ENCODE results near the gene ARHGEF4. TPM values are rescaled to one million over a fixed set of nuclear protein-coding genes. Genes with fewer than 3 reads are reported as not detected.
"Not testable (repeated sequence)": the region's sequence is repeated elsewhere in the genome, so short reads cannot be mapped to it uniquely, and the experiment has no call there.

ARHGEF4 gene
- total RNA-seq, 1 donor from 2014 or later: 0.40 TPM

DNA sequence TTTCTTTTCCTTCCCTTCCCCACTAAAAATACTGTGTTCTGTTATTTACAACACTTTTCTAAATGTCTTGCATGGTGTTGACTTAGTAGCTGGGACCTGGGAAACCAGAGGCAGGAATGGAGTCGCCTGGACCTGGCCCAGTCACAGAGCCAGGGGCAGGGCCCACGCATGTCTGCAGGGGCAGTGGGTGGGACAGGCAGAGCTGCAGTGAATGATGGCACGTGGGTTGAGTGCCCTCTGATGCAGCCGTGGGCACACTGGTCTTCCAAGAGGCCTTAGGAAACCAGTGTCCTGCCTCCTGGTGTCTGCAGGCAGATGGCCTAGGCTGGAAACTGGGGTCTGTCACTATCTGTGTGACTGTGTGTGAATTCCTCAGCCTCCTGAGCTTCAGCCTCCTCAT lies 46.8 kb downstream of the ARHGEF4 start:
- DNase-seq (ENCODE audit: low read depth): no peak

DNA sequence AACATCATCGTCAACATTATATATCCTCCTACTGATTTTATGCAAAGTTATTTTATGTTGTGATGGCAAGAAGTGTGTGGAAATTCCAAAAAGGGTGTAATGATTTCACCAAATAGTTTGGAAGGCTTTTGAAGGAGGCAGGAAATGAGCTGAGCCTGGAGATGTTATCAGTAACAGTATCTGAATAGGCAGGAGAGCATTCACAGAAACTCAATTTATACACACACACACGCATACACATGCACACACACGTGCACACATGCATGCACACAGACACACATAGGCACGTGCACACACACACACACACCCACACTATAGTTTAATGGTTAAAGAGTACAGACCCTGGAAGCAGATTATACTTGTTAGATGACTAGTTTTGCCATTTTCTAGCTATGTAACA lies 47.3 kb downstream of the ARHGEF4 start:
- DNase-seq (ENCODE audit: low read depth): no peak

DNA sequence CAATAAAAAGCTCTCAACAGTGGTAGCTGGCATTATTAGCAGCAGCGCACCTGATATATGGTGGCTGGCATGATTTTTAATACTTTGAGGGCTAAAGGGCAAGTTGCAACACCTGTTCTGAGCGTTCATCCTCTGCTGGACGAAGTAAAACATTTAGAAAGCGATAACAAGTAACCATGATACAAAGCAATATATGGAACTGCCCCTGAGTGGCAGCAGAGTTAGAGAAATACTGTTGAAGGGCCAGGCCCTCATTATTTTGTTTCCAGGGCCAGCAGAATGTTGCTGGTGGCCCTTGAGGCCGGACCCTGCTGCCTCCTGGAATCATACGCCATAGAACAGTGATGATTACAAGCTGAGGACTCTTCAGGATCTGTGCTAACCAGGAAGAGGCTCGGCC lies 47.8 kb downstream of the ARHGEF4 start:
- DNase-seq (ENCODE audit: low read depth): no peak

DNA sequence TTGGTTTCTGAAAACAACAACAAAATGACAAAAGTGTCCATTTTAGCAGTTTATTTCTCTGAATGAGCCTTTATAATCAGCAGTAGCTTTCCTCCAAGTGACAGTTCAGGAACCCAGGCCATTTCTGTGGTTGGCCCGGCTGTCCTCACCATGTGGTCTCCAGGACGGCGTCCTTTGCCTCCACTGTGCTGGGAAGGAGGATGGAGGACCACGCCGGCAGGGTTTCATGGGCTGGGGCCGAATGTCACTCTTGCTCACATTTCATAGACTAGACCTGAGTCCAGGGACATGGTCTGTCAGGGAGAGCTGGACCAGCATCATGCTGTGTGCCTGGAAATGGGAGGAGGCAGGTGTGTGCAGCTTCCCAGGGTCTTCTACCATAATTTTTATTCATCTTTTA lies 50.9 kb downstream of the ARHGEF4 start:
- DNase-seq (ENCODE audit: low read depth): no peak

DNA sequence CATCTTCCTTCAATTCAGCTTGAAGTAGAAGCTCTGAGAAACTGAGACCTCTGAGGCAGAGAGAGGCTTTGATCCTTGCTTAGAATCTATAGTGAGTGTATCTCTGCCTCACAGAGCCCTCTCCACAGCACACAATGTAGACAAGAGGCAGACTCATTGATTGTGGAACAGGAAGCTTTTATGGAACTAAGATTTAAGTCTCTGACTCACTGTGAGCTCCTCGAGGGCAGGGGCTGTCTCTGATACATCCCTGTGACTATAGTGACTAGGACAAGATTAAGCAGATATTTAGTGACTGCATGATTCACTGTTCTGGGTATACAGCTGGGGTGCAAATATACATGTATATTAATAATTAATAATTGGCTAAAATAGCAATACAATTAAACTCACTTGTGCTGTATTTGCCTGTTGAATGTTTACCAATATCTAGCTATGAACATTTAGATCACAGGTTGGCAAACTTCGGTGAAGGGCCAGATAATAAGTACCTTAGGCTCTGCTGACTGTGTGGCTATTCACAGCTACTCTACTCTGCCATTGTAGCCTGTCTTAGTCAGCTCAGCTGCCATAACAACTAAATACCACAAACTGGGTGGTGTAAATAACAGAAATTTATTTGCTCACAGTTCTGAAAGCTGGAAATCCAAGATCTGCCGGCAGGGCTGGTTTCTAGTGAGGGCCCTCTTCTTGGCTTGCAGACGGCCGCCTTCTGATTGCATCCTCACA lies 54.4 kb downstream of the ARHGEF4 start:
- no peak for DNase-seq (ENCODE audit: low read depth)

DNA sequence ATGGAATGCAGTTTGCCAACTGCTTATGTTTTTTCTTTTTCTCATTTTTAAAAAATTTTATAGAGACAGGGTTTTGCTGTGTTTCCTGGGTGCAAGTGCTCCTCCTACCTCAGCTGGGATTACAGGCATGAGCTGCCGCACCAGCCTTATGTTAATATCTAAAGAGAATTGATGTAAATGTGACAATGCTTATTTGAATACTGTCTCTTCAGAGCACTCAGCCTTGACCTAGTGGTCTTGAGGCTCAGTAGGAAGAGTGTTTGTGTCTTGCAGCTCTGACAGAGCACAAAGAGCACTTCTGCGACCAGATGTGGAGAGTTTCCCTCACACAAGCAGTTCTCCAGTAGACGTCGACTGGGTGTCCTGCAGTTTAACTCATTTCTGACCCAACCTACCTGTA lies 55.3 kb downstream of the ARHGEF4 start:
- no peak for DNase-seq (ENCODE audit: low read depth)

DNA sequence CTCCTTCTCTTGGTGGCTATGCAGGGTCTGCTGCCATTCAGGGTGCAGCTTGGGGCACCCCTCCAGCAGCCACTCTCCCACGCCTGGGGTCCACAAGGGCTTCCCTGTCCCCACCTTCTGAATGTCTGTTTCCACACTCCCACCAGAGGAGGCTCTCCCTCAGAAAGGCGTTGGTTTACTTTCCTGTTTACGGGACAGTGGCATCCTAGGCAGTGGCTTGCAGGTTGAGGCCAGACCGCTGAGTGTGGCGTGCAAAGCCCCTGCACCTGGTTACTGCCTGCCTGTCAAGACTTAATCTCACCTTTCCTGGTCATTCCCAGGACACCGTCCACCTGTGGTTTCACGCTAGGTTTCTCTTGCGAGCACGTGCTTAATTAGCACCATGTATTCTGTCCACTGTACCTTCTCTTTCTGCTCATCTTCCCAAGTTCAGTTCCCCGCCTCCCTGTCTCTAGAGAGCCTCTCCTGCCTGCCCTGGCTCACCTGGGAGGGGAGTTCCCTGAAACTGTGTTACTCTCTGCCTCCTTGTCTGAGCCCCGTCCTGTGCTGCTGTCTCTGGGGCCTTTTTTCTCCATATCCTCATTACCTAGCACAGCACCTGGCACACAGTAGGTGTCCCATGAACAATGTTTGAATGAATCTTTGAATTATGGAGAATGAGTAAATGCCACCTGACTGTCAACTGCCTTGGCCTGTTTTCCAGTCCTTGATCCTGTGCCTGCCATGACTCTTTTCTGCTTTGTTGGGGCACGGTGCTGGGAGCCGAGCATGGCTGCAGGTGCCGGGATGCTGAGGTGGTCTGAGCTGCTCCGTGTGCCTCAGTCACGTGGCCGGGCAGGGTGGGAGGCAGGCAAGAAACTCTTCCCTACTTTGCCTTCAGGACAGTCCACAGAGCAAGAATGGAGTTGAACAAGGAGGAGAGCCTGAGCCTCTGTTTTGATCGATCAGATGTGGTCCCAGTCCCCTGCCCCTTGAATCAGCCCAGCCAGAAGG lies 56.4 kb downstream of the ARHGEF4 start:
- no peak for DNase-seq (ENCODE audit: low read depth)

DNA sequence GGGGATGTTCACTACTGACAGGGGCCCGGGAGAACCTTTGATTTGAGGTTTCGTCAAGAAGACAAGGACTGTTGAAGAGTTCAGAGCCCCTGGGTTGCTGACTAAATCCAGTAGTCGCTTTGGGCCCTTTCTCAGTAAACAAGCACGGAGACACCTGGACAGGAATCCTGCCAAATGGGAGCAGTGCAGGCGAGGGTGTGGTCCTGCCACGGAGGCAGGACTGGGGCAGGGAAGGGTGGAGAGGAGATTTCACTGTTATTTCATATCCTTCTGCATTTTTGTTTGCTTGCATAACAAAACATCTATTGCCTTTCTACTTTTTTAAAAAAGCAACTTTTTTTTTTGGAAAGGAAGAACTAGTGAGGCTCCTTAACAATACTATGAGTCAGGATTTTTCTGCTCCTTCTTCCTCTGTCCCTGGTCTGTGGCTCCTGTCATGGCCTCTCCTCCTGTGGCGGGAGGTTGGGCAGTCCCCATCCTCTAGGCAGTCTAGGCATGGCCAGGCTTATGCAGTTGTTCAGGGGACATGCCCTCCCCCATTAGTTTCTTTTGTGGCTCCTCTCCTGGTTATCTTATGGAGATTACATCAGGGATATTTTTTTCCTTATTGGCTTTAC lies 57.7 kb downstream of the ARHGEF4 start:
- no peak for DNase-seq (ENCODE audit: low read depth)

DNA sequence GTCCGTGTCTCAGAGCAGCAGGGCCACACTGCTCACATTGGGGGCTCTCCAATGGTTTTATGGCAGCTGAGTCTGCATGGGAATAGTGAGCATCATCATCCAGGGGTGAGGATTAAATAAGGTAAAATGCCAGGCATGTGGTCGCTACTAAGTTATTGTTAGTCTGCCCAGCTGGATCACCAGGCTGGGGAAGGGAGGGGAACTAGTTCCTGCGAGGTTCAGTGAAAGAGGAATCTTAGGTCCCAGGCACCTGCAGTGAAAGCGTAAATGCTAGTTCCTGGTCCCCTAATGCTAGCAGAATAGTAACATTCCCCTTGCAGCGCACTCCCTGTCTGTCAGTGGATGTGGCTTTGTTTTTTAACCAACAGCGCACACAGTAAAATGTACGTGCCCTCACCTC lies 60.1 kb downstream of the ARHGEF4 start:
- DNase-seq (ENCODE audit: low read depth): no peak

DNA sequence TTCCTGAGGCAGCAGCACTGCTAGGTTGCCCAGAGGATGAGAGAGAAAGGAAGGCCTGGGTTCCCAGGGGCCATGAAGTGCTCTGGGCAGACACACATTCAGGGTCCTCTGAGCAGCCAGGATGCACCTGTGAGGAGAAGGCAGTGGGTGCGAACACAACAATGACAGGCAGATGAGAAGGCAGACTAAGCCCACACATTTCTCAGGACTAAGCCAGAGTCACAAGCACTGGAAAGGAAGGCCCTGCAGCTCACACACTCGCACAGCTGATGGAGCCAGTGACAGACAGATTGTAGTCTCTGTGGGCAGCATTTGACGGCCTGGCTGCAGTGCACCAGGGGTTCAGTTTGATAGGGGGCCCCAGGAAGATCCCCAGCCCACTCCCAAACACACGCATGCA lies 61.8 kb downstream of the ARHGEF4 start:
- no peak for DNase-seq (ENCODE audit: low read depth)

DNA sequence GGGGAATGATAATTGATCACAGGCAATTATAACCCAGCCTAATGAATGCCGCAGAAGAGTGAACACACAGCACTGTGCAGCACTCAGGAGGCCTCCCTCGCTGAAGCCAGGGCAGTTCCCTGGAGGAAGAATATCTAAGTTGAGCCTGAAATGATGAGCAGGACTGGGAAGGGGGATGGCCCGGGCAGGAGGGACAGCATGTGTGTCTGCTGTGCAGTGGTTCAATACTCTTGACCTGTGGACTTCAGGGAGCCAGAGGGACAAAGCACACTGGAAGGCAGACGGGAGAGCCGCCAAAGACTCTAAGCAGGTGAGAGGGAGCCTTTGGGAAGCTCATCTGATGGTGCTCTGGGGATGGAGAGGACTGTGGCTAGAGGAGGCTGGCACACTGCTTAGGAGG lies 62.6 kb downstream of the ARHGEF4 start:
- DNase-seq (ENCODE audit: low read depth): no peak

DNA sequence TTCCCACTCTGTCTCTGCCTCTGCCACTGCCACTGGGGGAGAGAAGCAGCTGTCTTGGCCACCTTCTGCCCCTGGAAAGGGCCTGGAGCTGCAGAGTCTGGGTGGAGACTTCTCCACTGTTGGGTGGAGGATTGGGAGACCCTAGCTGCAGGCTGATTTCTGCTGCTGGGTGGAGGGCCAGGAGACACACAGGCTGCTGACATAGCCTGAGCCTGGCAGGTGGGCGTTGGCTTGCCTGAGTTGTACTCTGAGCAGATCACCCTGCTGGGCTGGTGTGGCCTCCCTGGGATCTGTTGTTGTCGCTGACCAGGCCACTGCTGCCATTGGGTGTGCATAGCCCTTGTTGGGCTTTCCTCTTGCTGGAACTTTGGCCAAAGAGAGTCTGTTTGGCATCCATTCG lies 64.3 kb downstream of the ARHGEF4 start:
- DNase-seq (ENCODE audit: low read depth): no peak

DNA sequence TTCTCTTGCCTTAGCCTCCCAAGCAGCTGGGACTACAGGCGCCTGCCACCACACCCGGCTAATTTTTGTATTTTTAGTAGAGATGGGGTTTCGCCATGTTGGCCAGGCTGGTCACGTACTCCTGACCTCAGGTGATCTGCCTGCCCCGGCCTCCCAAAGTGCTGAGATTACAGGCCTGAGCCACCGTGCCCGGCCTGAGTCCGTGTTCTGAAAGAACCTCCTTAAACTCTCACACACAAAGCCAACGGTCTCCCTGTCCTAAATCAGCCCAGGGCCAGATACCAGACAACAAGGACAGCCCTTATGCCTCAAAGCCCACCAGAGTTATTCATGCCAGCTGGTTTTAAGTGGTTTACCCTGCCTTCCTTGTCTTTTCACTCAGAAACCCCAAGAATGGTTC lies 64.9 kb downstream of the ARHGEF4 start:
- not testable (repeated sequence) for DNase-seq (ENCODE audit: low read depth)

DNA sequence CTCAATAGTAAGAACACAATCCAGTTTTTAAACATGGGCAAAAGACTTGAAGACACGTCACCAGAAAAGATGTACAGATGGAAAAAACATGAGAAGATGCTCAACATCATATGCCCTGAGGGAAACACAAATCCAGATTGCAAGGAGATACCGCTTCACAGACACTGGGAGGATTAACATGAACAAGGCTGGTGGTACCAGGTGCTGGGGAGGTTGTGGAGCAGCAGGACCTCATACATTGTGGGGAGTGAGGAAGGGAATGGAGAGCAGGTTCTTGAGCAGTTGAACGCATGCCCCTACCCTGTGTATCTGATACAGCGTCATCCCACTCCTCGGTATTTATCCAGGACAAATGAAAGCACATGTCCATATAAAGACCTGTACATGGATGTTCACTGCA lies 72.1 kb downstream of the ARHGEF4 start:
- no peak for DNase-seq (ENCODE audit: low read depth)

DNA sequence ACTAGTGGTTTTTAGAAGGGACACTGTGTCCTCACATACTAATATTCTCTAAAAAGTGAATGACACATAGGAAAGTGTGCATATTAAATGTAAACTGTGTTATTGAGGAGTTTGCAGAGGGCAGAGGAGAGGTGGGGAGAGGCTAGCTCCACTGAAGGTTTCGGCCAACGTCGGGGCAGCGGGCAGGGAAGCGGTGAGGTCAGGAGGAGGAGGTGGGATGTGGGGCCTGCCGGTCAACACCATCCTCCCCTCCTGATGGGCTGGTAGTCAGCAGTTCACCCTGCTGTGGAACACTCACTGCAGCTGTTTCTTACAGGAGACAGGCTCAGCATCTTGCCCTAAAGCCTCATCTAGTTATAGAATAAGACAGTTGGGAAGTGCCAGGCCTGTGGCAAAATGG lies 74.2 kb downstream of the ARHGEF4 start:
- no peak for DNase-seq (ENCODE audit: low read depth)

DNA sequence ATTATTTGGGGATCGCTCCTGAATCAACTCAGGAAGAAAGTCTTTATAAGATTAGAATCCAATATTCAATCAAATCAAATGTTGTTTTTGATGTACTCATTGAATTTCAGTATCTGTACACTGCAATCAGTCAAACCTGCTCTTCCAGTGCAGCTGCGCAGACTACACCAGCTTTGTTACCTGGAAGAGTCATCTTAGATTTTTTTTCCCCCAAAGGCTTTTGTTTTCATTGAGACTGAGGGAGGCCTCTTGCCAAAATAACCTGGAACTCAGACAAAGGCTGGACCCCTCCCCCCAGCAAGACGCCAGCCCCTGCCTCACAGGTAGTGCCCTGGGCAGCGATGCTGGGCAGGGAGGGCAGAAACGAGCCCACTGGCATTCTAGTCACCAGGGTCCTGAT lies 74.8 kb downstream of the ARHGEF4 start:
- DNase-seq (ENCODE audit: low read depth): no peak

DNA sequence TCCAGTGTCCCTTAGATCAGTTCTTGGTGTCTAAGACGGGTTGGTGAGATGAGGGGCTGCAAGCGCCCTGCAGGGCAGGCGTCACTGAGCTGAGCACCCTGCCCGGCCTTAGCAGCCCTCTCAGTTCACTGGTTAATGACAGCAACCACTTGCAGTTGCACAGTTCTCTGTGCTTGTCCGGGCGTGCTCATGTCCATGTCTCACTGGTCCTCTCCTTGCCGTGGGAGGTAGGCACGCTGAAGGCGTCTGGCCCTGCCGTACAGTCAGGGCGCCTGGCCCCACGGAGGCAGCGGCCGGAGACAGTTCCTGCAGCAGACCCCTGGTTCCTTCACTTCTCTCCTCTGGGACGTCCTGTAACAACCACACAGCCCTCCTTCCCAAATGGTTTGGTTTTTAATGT lies 75.3 kb downstream of the ARHGEF4 start:
- no peak for DNase-seq (ENCODE audit: low read depth)

DNA sequence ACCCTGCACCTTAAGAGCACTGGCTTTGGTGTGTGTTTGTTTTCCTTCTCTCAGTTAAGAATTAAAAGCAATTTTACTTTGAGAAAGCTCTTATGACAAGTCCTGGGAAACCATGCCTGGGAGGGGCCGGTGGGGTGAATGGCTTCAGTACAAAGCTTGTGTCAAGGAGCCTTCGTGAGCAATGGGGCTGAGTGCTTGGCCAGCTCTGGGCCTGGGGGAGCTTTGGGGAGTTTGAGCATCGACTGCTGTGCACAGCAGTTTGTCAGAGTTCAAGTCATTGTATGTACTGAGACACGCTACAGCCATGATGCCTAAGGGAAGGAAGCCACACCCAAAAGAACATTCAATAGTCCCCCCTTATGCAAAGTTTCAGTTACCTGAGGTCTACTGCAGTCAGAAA lies 75.8 kb downstream of the ARHGEF4 start:
- no peak for DNase-seq (ENCODE audit: low read depth)

DNA sequence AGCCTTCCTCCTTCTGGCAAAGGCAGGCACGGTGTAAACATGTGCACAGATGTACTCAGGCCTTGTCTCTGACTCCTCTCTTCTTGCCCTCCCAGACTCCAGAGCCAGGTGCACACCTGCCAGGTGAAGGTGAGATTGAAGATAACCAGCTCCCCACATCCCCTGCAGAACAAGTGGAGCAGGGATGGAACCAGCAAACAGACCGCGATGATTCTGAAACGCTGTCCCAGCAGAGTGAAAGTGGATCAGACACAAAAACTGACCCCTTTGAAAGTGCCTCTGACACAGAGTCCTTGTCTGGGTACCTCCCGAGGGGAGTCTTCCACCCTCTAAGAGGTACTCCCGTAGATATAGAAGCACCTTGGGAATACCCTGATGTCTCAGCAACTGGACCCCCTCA lies 77.2 kb downstream of the ARHGEF4 start:
- no peak for DNase-seq (ENCODE audit: low read depth)

DNA sequence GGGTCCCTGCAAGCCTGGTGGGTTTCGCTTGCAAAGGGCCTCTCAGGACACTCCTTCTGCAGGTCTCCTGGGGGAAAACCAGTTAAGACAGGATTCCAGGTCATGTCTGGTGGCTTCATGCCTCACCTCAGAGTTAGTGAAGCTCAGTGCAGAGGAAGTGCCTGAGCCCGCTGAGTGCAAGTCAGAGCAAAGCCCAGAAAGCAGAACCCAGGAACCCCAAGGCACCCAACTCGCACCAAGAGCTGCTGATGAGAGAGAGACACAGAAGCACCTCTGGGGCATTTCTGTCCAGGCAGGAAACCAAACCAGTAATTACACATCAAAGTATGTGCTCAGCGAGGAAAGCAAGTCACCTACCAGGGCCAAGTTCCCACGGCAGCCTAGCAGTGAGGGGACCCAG lies 78.4 kb downstream of the ARHGEF4 start:
- no peak for DNase-seq (ENCODE audit: low read depth)

DNA sequence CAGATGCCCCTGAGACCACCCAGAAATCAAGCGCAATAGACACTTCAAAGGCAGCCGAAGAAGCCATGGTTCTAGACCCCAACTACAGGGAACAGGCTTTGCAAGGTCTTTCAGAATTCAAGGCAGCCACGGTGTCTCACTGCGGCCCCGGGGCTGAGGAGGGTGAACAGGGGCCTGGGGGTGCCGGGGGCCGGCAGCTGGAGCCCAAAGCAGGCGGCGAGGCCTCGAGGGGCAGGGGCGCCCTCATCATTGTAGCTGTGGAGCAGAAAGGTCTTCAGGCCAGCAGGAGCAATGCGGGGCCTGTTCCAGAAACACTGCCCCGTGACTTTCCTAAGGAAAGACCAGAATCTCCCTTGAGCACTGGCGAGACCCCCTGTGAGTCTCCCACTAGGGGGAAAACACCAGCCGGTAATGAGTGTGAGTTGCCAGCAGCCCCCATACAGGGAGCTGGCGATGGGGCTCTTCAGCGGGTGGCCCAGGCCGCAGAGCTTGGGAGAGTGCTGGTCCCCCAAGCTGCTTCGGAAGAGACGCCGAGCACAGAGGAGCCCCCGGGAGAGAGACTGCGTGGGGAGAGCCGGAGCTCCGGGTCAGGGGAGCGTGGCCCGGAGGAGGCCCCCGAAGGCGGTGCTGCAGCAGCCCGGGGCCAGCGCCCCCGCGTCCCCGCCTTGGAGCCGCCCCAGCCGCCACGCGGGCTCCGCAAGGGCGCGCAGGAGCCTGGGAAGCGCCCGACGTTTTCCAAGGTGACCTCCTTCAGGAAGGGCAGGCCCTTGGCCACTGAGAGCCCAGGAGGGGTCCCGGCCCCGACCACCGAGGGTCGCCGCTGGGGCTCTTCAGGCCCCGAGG lies 79.1 kb downstream of the ARHGEF4 start:
- no peak for DNase-seq (ENCODE audit: low read depth)

DNA sequence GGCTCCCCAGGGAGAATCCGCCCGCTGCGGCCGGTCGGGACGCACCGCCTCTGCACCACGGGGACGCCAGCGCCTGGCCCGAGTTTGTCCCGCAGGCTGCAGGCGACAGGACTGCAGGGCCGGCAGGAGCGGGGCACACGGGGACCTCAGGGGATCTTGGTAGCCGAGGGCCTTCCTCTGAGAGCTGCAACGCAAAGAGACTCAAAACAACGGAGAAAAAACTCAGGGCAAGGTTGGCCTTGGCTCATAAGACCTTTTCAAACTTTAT lies 79.7 kb downstream of the ARHGEF4 start:
- no peak for DNase-seq (ENCODE audit: low read depth)

All from renal cortical epithelial cell (primary cell).